Smooth muscle cell (in vitro differentiated cells): ENCODE measurements around the gene GNG13. TPM values are rescaled to one million over a fixed set of nuclear protein-coding genes. Genes with fewer than 3 reads are reported as not detected.

Experiments used
- DNase-seq: peaks from one replicate; lab custom pipeline; 2025; ENCODE audit not compliant: unreplicated experiment; lab: John Stamatoyannopoulos, UW
- H2AFZ ChIP-seq: fragments of 200-600 bp; sonication (generic); 2 replicates; pipeline ENCODE4 v1.6.0; 2016; ENCODE audit warnings: antibody characterized with exemption, low read depth, mild to moderate bottlenecking
- H3F3A ChIP-seq: fragments of 200-600 bp; sonication (generic); 2 replicates; pipeline ENCODE4 v1.6.0; 2017; ENCODE audit warnings: antibody characterized with exemption, low read depth
- H3K27ac ChIP-seq: fragments of 200-600 bp; sonication (generic); 2 replicates; pipeline ENCODE4 v1.5.1; 2016; ENCODE audit warnings: low read depth, mild to moderate bottlenecking
- H3K27me3 ChIP-seq: fragments of 200-600 bp; sonication (generic); 2 replicates; pipeline ENCODE4 v1.6.1; 2016; ENCODE audit warnings: low read depth, mild to moderate bottlenecking
- H3K36me3 ChIP-seq: fragments of 200-600 bp; sonication (generic); 2 replicates; pipeline ENCODE4 v1.5.1; 2016; ENCODE audit warnings: low read depth
- H3K4me1 ChIP-seq: fragments of 200-600 bp; sonication (generic); 2 replicates; pipeline ENCODE4 v1.5.1; 2016; ENCODE audit warnings: low read depth
- H3K4me2 ChIP-seq: fragments of 200-600 bp; sonication (generic); 2 replicates; pipeline ENCODE4 v1.6.0; 2016; ENCODE audit warnings: mild to moderate bottlenecking
- H3K4me3 ChIP-seq: fragments of 200-600 bp; sonication (generic); 2 replicates; pipeline ENCODE4 v1.5.1; 2016; ENCODE audit warnings: mild to moderate bottlenecking
- H3K79me2 ChIP-seq: fragments of 200-600 bp; sonication (generic); 2 replicates; pipeline ENCODE4 v1.6.0; 2016; ENCODE audit warnings: low read depth, mild to moderate bottlenecking
- H3K9ac ChIP-seq: fragments of 200-600 bp; sonication (generic); 2 replicates; pipeline ENCODE4 v1.6.0; 2016; ENCODE audit warnings: low read depth
- H3K9me3 ChIP-seq: fragments of 200-600 bp; sonication (generic); replicated peaks from 2 replicates; pipeline ENCODE4 v1.5.1; 2016; ENCODE audit warnings: low read depth
- H4K20me1 ChIP-seq: fragments of 200-600 bp; sonication (generic); 2 replicates; pipeline ENCODE4 v1.6.0; 2016; ENCODE audit warnings: low read depth
- WGBS: methylation state at CpG from one replicate; pipeline ENCODE4 v1.1.7; 2016; ENCODE audit warnings: low lambda C conversion rate; 5-methylcytosine and 5-hydroxymethylcytosine counted together
- polyA plus RNA-seq: library from polyadenylated mRNA; unstranded; fragments of >200 nt; fragmentation: Nextera tagmentation; extraction: Ambion mirVana; gene quantifications from 2 replicates; pipeline ENCODE4 v1.2.1, GENCODE V29; 2016
- total RNA-seq: library from RNA; depleted of rRNA; stranded (reverse); fragments of >200 nt; gene quantifications from 2 replicates; pipeline ENCODE4 v1.2.3, GENCODE V29; 2014
- TF ChIP-seq, protein P1 (sequence below): fragments of 200-600 bp; sonication (generic); IDR thresholded peaks from 2 replicates; pipeline ENCODE4 v1.5.1; 2017; ENCODE audit warnings: borderline replicate concordance, mild to moderate bottlenecking, antibody characterized with exemption; ENCODE audit not compliant: insufficient read depth, poor library complexity, severe bottlenecking

Gene GNG13
- total and polyA plus RNA-seq, 2 experiments from 2014 or later: not detected

DNA sequence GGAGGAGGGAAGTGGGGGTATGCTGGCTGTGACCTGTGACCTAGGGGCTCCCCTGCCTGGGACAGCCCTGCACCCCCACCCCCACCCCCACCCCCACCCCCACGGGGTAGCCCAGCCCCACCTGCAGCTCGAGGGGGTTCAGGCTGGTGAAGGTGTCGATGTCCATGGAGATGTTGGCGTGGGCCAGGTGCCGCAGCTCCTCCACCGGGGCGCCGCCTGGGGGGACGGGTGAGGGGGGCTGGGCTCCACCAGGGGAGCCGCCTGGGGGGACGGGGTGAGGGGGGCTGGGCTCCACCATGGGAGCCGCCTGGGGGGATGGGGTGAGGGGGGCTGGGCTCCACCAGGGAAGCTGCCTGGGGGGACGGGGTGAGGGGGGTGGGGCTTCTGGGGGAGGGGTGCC, 30.1 kb downstream of the GNG13 start:
- no CpG with 5 or more reads among the region's 13 CpGs for WGBS
- TF ChIP-seq, protein P1, sequence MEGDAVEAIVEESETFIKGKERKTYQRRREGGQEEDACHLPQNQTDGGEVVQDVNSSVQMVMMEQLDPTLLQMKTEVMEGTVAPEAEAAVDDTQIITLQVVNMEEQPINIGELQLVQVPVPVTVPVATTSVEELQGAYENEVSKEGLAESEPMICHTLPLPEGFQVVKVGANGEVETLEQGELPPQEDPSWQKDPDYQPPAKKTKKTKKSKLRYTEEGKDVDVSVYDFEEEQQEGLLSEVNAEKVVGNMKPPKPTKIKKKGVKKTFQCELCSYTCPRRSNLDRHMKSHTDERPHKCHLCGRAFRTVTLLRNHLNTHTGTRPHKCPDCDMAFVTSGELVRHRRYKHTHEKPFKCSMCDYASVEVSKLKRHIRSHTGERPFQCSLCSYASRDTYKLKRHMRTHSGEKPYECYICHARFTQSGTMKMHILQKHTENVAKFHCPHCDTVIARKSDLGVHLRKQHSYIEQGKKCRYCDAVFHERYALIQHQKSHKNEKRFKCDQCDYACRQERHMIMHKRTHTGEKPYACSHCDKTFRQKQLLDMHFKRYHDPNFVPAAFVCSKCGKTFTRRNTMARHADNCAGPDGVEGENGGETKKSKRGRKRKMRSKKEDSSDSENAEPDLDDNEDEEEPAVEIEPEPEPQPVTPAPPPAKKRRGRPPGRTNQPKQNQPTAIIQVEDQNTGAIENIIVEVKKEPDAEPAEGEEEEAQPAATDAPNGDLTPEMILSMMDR: no peak
- no peaks in the 10 kb centered on the region for H3K27me3 ChIP-seq

DNA sequence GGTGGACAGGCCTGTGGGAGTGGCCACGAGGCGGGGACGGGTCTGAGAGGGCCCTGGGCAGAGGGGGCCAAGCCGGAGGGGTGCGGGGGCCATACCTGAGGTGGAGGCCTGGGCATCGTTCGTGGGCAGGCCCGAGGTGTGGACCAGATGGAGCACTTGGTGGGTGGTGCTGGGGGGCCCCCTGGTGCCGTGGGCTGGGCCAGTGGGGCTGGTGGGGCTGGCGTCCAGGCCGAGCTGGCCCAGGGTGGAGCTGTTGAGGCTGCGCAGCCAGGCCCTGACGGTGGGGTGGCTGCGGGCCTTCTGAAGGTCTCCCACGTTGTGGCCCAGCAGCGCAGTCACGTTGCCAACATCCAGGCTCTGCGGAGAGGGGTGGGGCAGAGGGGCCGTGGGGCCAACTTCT, 30.6 kb downstream of the GNG13 start:
- 92% methylated on average over 10 of the region's 19 CpGs for WGBS
- Histone ChIP-seq H2AFZ (no peak overlapping the region), H3K79me2 (no peaks in the 10 kb centered on the region)

More for the DNA sequence above, 30.1 kb downstream of the GNG13 start:
- Histone ChIP-seq H3K4me1 (no peaks in the 10 kb centered on the region), H3F3A (no peaks in the 10 kb centered on the region), H3K27ac (no peak overlapping the region), H2AFZ (no peak overlapping the region), H4K20me1 (no peaks in the 10 kb centered on the region), H3K36me3 (no peaks in the 10 kb centered on the region), H3K9me3 (no peaks in the 10 kb centered on the region), H3K9ac (no peak overlapping the region), H3K4me3 (no peak overlapping the region), H3K79me2 (no peaks in the 10 kb centered on the region), H3K4me2 (no peak overlapping the region)
- DNase-seq: no peak

DNA sequence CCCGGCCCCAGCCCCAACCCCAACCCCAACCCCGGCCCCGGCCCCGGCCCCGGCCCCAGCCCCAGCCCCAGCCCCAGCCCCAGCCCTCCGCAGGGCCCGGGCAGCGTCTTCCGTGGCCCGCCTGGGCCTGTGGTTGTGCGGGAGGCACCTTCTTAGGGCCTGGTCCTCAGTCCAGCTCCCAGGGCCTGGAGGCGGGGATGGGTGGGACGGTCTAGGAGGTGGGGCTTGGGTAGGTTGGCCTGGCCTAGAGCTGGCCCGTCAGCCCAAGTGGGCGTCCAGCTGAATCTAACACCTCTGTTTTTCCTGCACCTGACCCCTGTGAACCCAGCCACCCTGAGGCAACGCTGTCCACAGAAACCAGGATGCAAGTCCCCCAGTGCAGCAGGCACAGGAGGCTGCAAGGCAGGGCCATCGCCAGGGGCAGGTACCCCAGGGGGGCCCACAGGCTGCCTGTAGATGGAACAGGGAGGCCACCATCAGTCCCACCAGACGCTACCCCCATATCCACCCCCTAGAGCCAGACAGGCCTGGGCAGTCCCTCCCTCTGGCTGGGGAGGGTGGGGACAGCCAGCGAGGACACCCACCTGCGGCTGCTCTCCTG, 31.2 kb downstream of the GNG13 start:
- H3K9ac ChIP-seq: no peak overlapping the region
- TF ChIP-seq, protein P1: no peak
- no peak overlapping the region for H2AFZ ChIP-seq
- H4K20me1 ChIP-seq: no peaks in the 10 kb centered on the region
- no peaks in the 10 kb centered on the region for H3K36me3 ChIP-seq
- WGBS: 85% methylated on average over 7 of the region's 20 CpGs
- H3K4me2 ChIP-seq: no peak overlapping the region
- no peaks in the 10 kb centered on the region for H3K79me2 ChIP-seq
- H3K27ac ChIP-seq: no peak overlapping the region
- no peaks in the 10 kb centered on the region for H3K27me3 ChIP-seq
- H3K4me3 ChIP-seq: no peak overlapping the region
- H3K4me1 ChIP-seq: no peaks in the 10 kb centered on the region
- H3K9me3 ChIP-seq: no peaks in the 10 kb centered on the region
- no peaks in the 10 kb centered on the region for H3F3A ChIP-seq
- no peak for DNase-seq

More for the DNA sequence above, 30.6 kb downstream of the GNG13 start:
- Histone ChIP-seq H3K27me3 (no peaks in the 10 kb centered on the region), H3K4me2 (no peak overlapping the region), H4K20me1 (no peaks in the 10 kb centered on the region), H3F3A (no peaks in the 10 kb centered on the region), H3K36me3 (no peaks in the 10 kb centered on the region), H3K9ac (no peak overlapping the region), H3K4me1 (no peaks in the 10 kb centered on the region), H3K27ac (no peak overlapping the region), H3K9me3 (no peaks in the 10 kb centered on the region), H3K4me3 (no peak overlapping the region)
- TF ChIP-seq, protein P1: no peak
- DNase-seq: no peak

DNA sequence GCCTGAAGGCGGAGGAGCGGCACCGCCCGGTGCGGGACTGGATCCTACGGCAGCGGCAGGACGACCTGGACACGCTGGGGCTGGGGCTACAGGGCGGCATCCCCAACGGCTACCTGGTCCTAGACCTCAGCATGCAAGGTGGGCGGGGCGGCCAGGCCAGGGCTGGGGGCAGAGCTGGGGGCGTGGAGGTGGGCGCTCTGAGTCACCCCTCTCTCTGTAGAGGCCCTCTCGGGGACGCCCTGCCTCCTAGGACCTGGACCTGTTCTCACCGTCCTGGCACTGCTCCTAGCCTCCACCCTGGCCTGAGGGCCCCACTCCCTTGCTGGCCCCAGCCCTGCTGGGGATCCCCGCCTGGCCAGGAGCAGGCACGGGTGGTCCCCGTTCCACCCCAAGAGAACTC, 32.1 kb downstream of the GNG13 start:
- H3K9ac ChIP-seq: no peak overlapping the region
- H3K27ac ChIP-seq: no peak overlapping the region
- TF ChIP-seq, protein P1: no peak
- H3K79me2 ChIP-seq: no peaks in the 10 kb centered on the region
- 92% methylated on average over 11 of the region's 21 CpGs for WGBS
- no peak overlapping the region for H2AFZ ChIP-seq
- no peaks in the 10 kb centered on the region for H3F3A ChIP-seq
- H3K27me3 ChIP-seq: no peaks in the 10 kb centered on the region
- no peak for DNase-seq
- no peak overlapping the region for H3K4me3 ChIP-seq
- H4K20me1 ChIP-seq: no peaks in the 10 kb centered on the region
- no peaks in the 10 kb centered on the region for H3K9me3 ChIP-seq
- no peak overlapping the region for H3K4me2 ChIP-seq
- H3K4me1 ChIP-seq: no peaks in the 10 kb centered on the region
- no peaks in the 10 kb centered on the region for H3K36me3 ChIP-seq
